KOPT-K1 (cell line): Measurements from ENCODE around the gene SPIRE2.
"Not testable (repeated sequence)": the region's sequence is repeated elsewhere in the genome, so short reads cannot be mapped to it uniquely, and the experiment has no call there.

Source experiments
- H3K27ac ChIP-seq: fragments of 200-600 bp; sonication (generic); 2 replicates; pipeline ENCODE4 v1.5.1; 2016; ENCODE audit warnings: antibody characterized with exemption, mild to moderate bottlenecking, low read depth, low read length; ENCODE audit not compliant: poor library complexity, severe bottlenecking
- H3K36me3 ChIP-seq: fragments of 200-600 bp; sonication (generic); 2 replicates; pipeline ENCODE4 v1.5.1; 2017; ENCODE audit warnings: antibody characterized with exemption, mild to moderate bottlenecking, low read length, moderate library complexity; ENCODE audit not compliant: insufficient read depth
- H3K9me3 ChIP-seq: fragments of 200-600 bp; sonication (generic); 2 replicates; pipeline ENCODE4 v1.5.1; 2017; ENCODE audit warnings: antibody characterized with exemption, low read length, mild to moderate bottlenecking; ENCODE audit not compliant: insufficient read depth, poor library complexity, severe bottlenecking

SPIRE2 gene

GRCh38 chr16:89904606-89905510, 76.6 kb downstream of the SPIRE2 start:
- Histone ChIP-seq H3K27ac (no peak overlapping the region), H3K9me3 (no peaks in the 10 kb centered on the region), H3K36me3 (peaks cover 78% of the 10 kb centered on the region)

DNA sequence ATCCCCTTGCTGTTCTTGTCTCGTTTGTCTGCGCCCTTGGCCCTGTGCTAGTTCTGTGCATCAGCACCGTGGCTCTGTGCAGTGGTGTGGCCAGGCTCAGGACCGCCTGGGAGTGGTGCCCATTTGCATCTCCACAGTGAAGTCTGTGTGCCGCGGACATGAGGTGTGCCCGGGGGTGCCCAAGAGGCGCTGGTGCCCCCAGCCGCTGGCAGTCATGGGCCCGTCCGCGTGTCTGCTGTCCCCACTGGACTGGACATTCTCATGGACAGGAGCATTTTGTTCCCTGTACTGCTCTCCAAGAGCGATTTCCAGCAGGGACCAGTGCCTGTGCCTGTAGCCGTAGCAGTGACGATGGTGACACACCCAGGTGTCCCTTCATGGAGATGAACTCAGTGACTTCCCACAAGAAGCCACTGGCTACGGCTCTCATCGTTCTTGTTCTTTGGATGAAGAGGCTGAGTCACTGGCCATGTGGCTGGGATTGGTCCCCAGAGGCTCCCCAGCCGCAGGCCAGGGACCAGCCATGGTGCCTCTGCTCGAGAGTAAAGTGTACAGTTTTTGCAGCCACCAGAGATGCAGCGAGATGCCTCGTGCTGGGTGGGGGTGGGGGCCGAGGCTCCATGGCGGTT, 77.3 kb downstream of the SPIRE2 start:
- Histone ChIP-seq H3K27ac (no peak overlapping the region), H3K36me3 (peaks cover 78% of the 10 kb centered on the region), H3K9me3 (no peaks in the 10 kb centered on the region)

GRCh38 chr16:89906140-89907025, 78.1 kb downstream of the SPIRE2 start:
- peaks cover 80% of the 10 kb centered on the region for H3K36me3 ChIP-seq
- no peaks in the 10 kb centered on the region for H3K9me3 ChIP-seq
- no peak overlapping the region for H3K27ac ChIP-seq

- Histone ChIP-seq H3K9me3 (no peaks in the 10 kb centered on the region), H3K36me3 (peaks cover 87% of the 10 kb centered on the region), H3K27ac (no peak overlapping the region)
Measured at GRCh38 chr16:89907055-89907814, 79.0 kb downstream of the SPIRE2 start.

- Histone ChIP-seq H3K9me3 (no peaks in the 10 kb centered on the region), H3K36me3 (peaks cover 92% of the 10 kb centered on the region), H3K27ac (no peak overlapping the region)
Measured at GRCh38 chr16:89908236-89908635, 80.0 kb downstream of the SPIRE2 start.

DNA sequence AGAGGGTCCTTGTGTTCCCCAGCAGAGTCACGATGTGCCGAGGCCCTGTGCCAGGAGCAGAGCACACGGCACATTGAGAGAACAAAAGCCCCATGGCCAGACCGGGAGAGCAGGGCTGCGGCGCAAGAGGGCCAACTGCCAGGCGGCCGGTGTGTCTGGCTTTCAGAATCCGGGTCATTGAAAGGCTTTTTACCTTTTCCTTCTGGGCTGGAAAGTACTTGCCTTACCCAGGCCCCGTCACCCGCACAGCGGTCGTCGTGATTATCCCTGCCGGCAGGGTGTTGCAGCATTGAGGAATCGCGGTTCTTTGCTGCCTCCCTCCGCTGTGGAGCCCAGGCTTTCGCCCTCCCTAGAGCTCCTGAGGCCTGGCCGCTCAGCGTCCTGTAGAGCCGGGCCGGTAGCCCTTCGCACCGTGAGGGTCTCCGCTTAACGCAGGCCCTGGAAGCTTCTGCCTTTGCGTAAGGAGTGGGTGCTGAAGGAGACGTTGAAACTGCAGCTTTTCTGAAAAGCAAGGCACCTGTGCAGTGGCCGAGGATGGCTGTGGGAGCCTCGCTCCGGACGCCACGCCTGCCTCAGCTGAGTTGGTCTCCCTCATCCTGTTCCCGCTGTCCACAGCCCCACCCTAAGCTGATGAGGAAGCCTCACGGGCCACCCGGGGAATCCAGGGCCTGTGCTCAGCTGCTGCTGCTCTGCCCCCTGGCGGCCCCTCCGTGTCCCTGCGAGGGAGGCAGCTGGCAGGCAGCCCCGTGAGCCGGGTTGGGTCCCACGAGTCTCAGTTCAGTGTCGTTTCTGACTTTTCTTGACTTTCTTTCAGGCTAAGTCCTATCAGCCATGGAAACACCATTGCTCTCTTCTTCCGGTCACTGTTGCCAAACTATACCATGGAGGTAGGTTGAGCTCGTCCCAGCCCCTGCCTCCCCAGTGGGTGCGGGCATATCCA, 81.8 kb downstream of the SPIRE2 start:
- H3K27ac ChIP-seq: no peak overlapping the region
- peaks cover 80% of the 10 kb centered on the region for H3K36me3 ChIP-seq
- no peaks in the 10 kb centered on the region for H3K9me3 ChIP-seq

- Histone ChIP-seq H3K27ac (no peak overlapping the region), H3K9me3 (no peaks in the 10 kb centered on the region), H3K36me3 (peaks cover 73% of the 10 kb centered on the region)
Measured at GRCh38 chr16:89910717-89911354, 82.6 kb downstream of the SPIRE2 start.

GRCh38 chr16:89911375-89911774, 83.1 kb downstream of the SPIRE2 start:
- Histone ChIP-seq H3K36me3 (peaks cover 67% of the 10 kb centered on the region), H3K9me3 (no peaks in the 10 kb centered on the region)

GRCh38 chr16:89912143-89912542, 83.9 kb downstream of the SPIRE2 start:
- Histone ChIP-seq H3K36me3 (peaks cover 60% of the 10 kb centered on the region), H3K27ac (no peak overlapping the region), H3K9me3 (no peaks in the 10 kb centered on the region)

More at GRCh38 chr16:89911375-89911774, 83.1 kb downstream of the SPIRE2 start:
- no peak overlapping the region for H3K27ac ChIP-seq

DNA sequence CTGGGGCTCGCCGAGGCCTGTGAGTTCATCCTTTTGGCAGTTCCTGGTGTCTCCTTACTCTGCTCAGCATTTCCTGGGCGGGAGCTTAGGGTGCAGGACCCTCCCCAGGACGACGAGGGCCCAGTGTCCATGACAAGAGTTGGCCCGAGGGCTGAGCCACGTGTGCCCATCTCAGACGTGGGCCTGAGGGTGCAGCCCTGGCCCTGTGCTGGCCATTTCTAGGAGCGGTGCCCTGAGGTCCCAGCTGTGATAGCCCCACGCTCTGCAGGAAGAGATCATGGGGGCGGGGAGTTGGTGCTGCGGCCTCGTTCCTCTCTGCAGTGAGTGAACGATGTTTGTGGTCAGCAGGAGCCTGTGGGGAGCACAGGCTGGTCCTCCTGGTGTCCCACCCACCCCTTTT, 84.4 kb downstream of the SPIRE2 start:
- peaks cover 58% of the 10 kb centered on the region for H3K36me3 ChIP-seq
- H3K27ac ChIP-seq: no peak overlapping the region
- no peaks in the 10 kb centered on the region for H3K9me3 ChIP-seq

- no peak overlapping the region for H3K27ac ChIP-seq
- H3K36me3 ChIP-seq: peaks cover 49% of the 10 kb centered on the region
- H3K9me3 ChIP-seq: no peaks in the 10 kb centered on the region
Measured at GRCh38 chr16:89913408-89914387, 85.4 kb downstream of the SPIRE2 start.

DNA sequence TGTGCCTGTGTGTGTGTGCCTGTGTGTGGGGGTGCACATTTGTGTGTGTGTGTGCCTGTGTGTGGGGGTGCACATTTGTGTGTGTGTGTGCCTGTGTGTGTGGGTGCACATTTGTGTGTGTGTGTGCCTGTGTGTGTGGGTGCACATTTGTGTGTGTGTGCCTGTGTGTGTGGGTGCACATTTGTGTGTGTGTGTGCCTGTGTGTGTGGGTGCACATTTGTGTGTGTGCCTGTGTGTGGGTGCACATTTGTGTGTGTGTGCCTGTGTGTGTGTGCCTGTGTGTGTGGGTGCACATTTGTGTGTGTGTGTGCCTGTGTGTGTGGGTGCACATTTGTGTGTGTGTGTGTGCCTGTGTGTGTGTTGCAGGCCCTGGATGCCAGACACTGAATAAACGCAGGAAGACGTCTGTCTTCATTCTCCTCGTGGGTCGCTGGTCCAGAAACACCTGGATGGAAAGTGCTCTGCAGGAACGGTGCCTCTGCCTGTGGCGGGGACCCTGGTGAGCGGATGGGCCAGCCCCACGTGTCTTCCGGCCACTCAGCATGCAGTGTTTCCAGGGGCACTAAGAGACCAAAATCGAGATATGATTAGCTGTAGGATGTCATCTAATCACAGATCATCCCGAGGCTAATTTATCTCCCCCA, 86.5 kb downstream of the SPIRE2 start:
- H3K27ac ChIP-seq, H3K9me3 ChIP-seq: not testable (repeated sequence)
- peaks cover 41% of the 10 kb centered on the region for H3K36me3 ChIP-seq
